PC-3 (cell line): ENCODE data around the gene HHAT.

Source experiments
- EZH2 ChIP-seq: fragments of 300-600 bp; sonication (generic); IDR thresholded peaks from one replicate; pipeline ENCODE4 v1.6.1; 2017; ENCODE audit warnings: antibody characterized with exemption, mild to moderate bottlenecking, low read length; ENCODE audit not compliant: unreplicated experiment
- TF ChIP-seq, protein P1 (sequence below): fragments of 300-600 bp; sonication (generic); conservative IDR thresholded peaks from 2 replicates; pipeline ENCODE4 v1.5.1; 2017; ENCODE audit warnings: antibody characterized with exemption, low read depth, mild to moderate bottlenecking, low read length

DNA sequence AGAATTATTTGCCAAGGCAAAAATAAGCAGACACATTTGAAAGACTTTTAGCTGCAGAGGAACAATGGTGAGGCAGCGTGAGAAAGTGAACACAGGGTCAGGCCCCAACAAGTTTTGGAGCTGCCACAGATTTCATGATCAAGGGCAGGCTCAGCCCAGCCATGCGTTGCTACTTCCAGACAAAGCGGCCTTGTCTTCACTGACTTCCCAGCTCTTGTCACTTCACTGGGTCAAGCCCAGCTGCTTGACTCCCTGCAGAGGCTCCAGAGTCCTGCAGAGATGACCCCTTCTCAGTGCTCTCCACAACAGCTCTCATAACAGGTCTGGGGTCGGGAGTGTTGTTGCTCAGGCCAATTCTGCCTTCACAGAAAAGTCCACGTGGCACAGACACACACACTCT, 35.8 kb downstream of the HHAT start:
- no peak for TF ChIP-seq EZH2
- TF ChIP-seq, protein P1, sequence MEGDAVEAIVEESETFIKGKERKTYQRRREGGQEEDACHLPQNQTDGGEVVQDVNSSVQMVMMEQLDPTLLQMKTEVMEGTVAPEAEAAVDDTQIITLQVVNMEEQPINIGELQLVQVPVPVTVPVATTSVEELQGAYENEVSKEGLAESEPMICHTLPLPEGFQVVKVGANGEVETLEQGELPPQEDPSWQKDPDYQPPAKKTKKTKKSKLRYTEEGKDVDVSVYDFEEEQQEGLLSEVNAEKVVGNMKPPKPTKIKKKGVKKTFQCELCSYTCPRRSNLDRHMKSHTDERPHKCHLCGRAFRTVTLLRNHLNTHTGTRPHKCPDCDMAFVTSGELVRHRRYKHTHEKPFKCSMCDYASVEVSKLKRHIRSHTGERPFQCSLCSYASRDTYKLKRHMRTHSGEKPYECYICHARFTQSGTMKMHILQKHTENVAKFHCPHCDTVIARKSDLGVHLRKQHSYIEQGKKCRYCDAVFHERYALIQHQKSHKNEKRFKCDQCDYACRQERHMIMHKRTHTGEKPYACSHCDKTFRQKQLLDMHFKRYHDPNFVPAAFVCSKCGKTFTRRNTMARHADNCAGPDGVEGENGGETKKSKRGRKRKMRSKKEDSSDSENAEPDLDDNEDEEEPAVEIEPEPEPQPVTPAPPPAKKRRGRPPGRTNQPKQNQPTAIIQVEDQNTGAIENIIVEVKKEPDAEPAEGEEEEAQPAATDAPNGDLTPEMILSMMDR: no peak
